Smooth muscle cell (in vitro differentiated cells): Measurements from ENCODE around the gene BCAS2. TPM values are rescaled to one million over a fixed set of nuclear protein-coding genes. Genes with fewer than 3 reads are reported as not detected.

Experiments
- DNase-seq: peaks from one replicate; lab custom pipeline; 2025; ENCODE audit not compliant: unreplicated experiment; lab: John Stamatoyannopoulos, UW
- H2AFZ ChIP-seq: fragments of 200-600 bp; sonication (generic); 2 replicates; pipeline ENCODE4 v1.6.0; 2016; ENCODE audit warnings: antibody characterized with exemption, low read depth, mild to moderate bottlenecking
- H3F3A ChIP-seq: fragments of 200-600 bp; sonication (generic); 2 replicates; pipeline ENCODE4 v1.6.0; 2017; ENCODE audit warnings: antibody characterized with exemption, low read depth
- H3K27ac ChIP-seq: fragments of 200-600 bp; sonication (generic); 2 replicates; pipeline ENCODE4 v1.5.1; 2016; ENCODE audit warnings: low read depth, mild to moderate bottlenecking
- H3K27me3 ChIP-seq: fragments of 200-600 bp; sonication (generic); 2 replicates; pipeline ENCODE4 v1.6.1; 2016; ENCODE audit warnings: low read depth, mild to moderate bottlenecking
- H3K36me3 ChIP-seq: fragments of 200-600 bp; sonication (generic); 2 replicates; pipeline ENCODE4 v1.5.1; 2016; ENCODE audit warnings: low read depth
- H3K4me1 ChIP-seq: fragments of 200-600 bp; sonication (generic); 2 replicates; pipeline ENCODE4 v1.5.1; 2016; ENCODE audit warnings: low read depth
- H3K4me2 ChIP-seq: fragments of 200-600 bp; sonication (generic); 2 replicates; pipeline ENCODE4 v1.6.0; 2016; ENCODE audit warnings: mild to moderate bottlenecking
- H3K4me3 ChIP-seq: fragments of 200-600 bp; sonication (generic); 2 replicates; pipeline ENCODE4 v1.5.1; 2016; ENCODE audit warnings: mild to moderate bottlenecking
- H3K79me2 ChIP-seq: fragments of 200-600 bp; sonication (generic); 2 replicates; pipeline ENCODE4 v1.6.0; 2016; ENCODE audit warnings: low read depth, mild to moderate bottlenecking
- H3K9ac ChIP-seq: fragments of 200-600 bp; sonication (generic); 2 replicates; pipeline ENCODE4 v1.6.0; 2016; ENCODE audit warnings: low read depth
- H3K9me3 ChIP-seq: fragments of 200-600 bp; sonication (generic); replicated peaks from 2 replicates; pipeline ENCODE4 v1.5.1; 2016; ENCODE audit warnings: low read depth
- H4K20me1 ChIP-seq: fragments of 200-600 bp; sonication (generic); 2 replicates; pipeline ENCODE4 v1.6.0; 2016; ENCODE audit warnings: low read depth
- CTCF ChIP-seq: fragments of 200-600 bp; sonication (generic); IDR thresholded peaks from 2 replicates; pipeline ENCODE4 v1.5.1; 2017; ENCODE audit warnings: borderline replicate concordance, mild to moderate bottlenecking, antibody characterized with exemption; ENCODE audit not compliant: insufficient read depth, poor library complexity, severe bottlenecking
- WGBS: methylation state at CpG from one replicate; pipeline ENCODE4 v1.1.7; 2016; ENCODE audit warnings: low lambda C conversion rate; 5-methylcytosine and 5-hydroxymethylcytosine counted together
- polyA plus RNA-seq: library from polyadenylated mRNA; unstranded; fragments of >200 nt; fragmentation: Nextera tagmentation; extraction: Ambion mirVana; gene quantifications from 2 replicates; pipeline ENCODE4 v1.2.1, GENCODE V29; 2016
- total RNA-seq: library from RNA; depleted of rRNA; stranded (reverse); fragments of >200 nt; gene quantifications from 2 replicates; pipeline ENCODE4 v1.2.3, GENCODE V29; 2014

Gene BCAS2
- total and polyA plus RNA-seq, 2 experiments from 2014 or later: 57.0 to 65.5 TPM

DNA sequence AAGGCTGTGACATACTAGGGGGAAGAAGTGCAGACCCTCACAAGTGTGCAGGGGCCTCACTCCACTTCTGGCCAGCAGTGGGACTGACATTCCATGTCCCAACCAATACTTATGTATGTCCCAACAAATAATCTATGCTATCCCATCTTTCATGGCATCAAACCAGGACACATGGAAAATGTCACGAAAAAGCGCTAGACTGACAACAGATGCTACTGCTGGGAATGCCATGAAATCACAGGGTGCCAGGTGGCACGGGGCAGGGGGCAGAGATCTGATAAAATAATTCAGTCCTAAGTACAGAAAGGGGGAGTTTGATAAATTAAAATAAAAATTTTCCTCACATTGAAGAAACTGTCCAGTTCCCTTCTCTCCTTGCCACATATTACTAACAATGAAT is 27.6 kb upstream of the BCAS2 start:
- Histone ChIP-seq H3K27me3 (no peaks in the 10 kb centered on the region), H3K9me3 (no peaks in the 10 kb centered on the region), H3K4me1 (no peaks in the 10 kb centered on the region), H3K79me2 (no peaks in the 10 kb centered on the region), H3K36me3 (peaks cover 3% of the 10 kb centered on the region), H3F3A (no peaks in the 10 kb centered on the region), H4K20me1 (no peaks in the 10 kb centered on the region), H3K4me2 (no peak overlapping the region), H2AFZ (no peak overlapping the region), H3K4me3 (no peak overlapping the region), H3K9ac (no peak overlapping the region), H3K27ac (no peak overlapping the region)
- DNase-seq: no peak
- no peak for TF ChIP-seq CTCF
- 92% methylated on average over 3 of the region's 3 CpGs for WGBS

GRCh38 chr1:114607223-114607622 is 25.8 kb upstream of the BCAS2 start:
- no peak overlapping the region for H3K4me3 ChIP-seq
- no peaks in the 10 kb centered on the region for H3K9me3 ChIP-seq
- TF ChIP-seq CTCF: no peak
- peaks cover 3% of the 10 kb centered on the region for H3K36me3 ChIP-seq
- no peaks in the 10 kb centered on the region for H3F3A ChIP-seq
- no peak overlapping the region for H3K4me2 ChIP-seq
- H3K27me3 ChIP-seq: no peaks in the 10 kb centered on the region
- H3K79me2 ChIP-seq: no peaks in the 10 kb centered on the region
- 67% methylated on average over 1 of the region's 1 CpG for WGBS
- no peak overlapping the region for H3K27ac ChIP-seq
- H3K4me1 ChIP-seq: no peaks in the 10 kb centered on the region
- no peak for DNase-seq
- no peak overlapping the region for H2AFZ ChIP-seq
- H3K9ac ChIP-seq: no peak overlapping the region
- no peaks in the 10 kb centered on the region for H4K20me1 ChIP-seq

- Histone ChIP-seq H3K27ac (no peak overlapping the region), H3K9me3 (no peaks in the 10 kb centered on the region), H3K36me3 (no peaks in the 10 kb centered on the region), H2AFZ (no peak overlapping the region), H4K20me1 (no peaks in the 10 kb centered on the region), H3K4me1 (no peaks in the 10 kb centered on the region), H3K4me3 (no peak overlapping the region), H3F3A (no peaks in the 10 kb centered on the region), H3K4me2 (no peak overlapping the region), H3K79me2 (no peaks in the 10 kb centered on the region), H3K27me3 (no peaks in the 10 kb centered on the region), H3K9ac (no peak overlapping the region)
- 90% methylated on average over 1 of the region's 1 CpG for WGBS
- DNase-seq: no peak
- TF ChIP-seq CTCF: no peak
Observed at GRCh38 chr1:114597949-114598348, 16.5 kb upstream of the BCAS2 start.

DNA sequence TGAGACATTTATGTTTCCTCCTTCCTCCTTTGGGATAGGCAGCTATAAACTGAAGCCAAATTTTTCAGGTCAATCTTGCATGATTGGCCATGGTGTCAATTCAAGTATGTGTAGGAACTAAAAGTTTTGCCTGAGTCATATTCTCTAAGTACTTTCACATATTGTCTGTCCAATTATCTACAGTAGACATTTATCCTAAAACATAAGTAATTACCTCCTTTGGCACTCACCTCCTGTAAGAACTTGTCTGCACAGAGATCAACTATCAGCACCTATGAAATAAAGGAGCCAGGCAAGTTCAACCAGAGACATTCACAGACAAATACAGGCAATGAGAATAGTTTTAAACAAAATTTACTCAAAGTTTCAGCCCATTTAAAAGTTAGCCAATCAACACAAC is 14.2 kb upstream of the BCAS2 start:
- no peak overlapping the region for H3K4me2 ChIP-seq
- no peak overlapping the region for H2AFZ ChIP-seq
- H3K79me2 ChIP-seq: no peaks in the 10 kb centered on the region
- H3K27me3 ChIP-seq: no peaks in the 10 kb centered on the region
- DNase-seq: no peak
- no peaks in the 10 kb centered on the region for H4K20me1 ChIP-seq
- peak overlapping the region; percentile 23 for H3K27ac ChIP-seq
- no peaks in the 10 kb centered on the region for H3F3A ChIP-seq
- no peaks in the 10 kb centered on the region for H3K36me3 ChIP-seq
- no peaks in the 10 kb centered on the region for H3K4me1 ChIP-seq
- no peak overlapping the region for H3K9ac ChIP-seq
- no peak for TF ChIP-seq CTCF
- no peaks in the 10 kb centered on the region for H3K9me3 ChIP-seq
- H3K4me3 ChIP-seq: no peak overlapping the region
